Measurements from ENCODE around the gene NGEF. TPM values are rescaled to one million over a fixed set of nuclear protein-coding genes. Genes with fewer than 3 reads are reported as not detected.
"Not testable (repeated sequence)": the region's sequence is repeated elsewhere in the genome, so short reads cannot be mapped to it uniquely, and the experiment has no call there.

NGEF gene
- total RNA-seq, 2 experiments from 2014 or later = 0.48 to 0.58 TPM

- ChIA-PET CTCF (interaction anchor here (0.6 kb wide), 1 partner anchor 384 kb away, joined by 3 read pairs; no protein-coding TSS in a partner anchor), POLR2A (no interaction called here)
- peaks cover 3% of the 10 kb centered on the region for H3K27me3 Mint-ChIP-seq
- H3K9me3 Mint-ChIP-seq = no peaks in the 10 kb centered on the region
- H3K4me1 Mint-ChIP-seq = no peaks in the 10 kb centered on the region
- H3K27ac Mint-ChIP-seq = no peak overlapping the region
- no peaks in the 10 kb centered on the region for H3K36me3 Mint-ChIP-seq (ENCODE audit: low read depth)
- DNase-seq = no peak
- no peak overlapping the region for H3K4me3 Mint-ChIP-seq
These were observed 12.7 kb upstream of the NGEF start for GRCh38 chr2:233025706-233026105.

GRCh38 chr2:233023761-233024410 is 10.8 kb upstream of the NGEF start:
- Mint-ChIP-seq H3K4me3 (no peak overlapping the region), H3K36me3 (ENCODE audit: low read depth) (no peaks in the 10 kb centered on the region), H3K9me3 (no peaks in the 10 kb centered on the region), H3K4me1 (no peaks in the 10 kb centered on the region), H3K27me3 (peaks cover 3% of the 10 kb centered on the region), H3K27ac (no peak overlapping the region)
- POLR2A ChIA-PET = no interaction called here
- no peak for DNase-seq
- CTCF ChIA-PET = no interaction called here

- Mint-ChIP-seq H3K4me3 (no peak overlapping the region), H3K27me3 (peaks cover 3% of the 10 kb centered on the region), H3K36me3 (ENCODE audit: low read depth) (no peaks in the 10 kb centered on the region), H3K4me1 (no peaks in the 10 kb centered on the region), H3K9me3 (no peaks in the 10 kb centered on the region), H3K27ac (no peak overlapping the region)
- POLR2A ChIA-PET = no interaction called here
- CTCF ChIA-PET = no interaction called here
- no peak for DNase-seq
These were observed 10.1 kb upstream of the NGEF start for GRCh38 chr2:233023007-233023760.

GRCh38 chr2:233022561-233022960 is 9.5 kb upstream of the NGEF start:
- H3K36me3 Mint-ChIP-seq (ENCODE audit: low read depth) = no peaks in the 10 kb centered on the region
- no peak overlapping the region for H3K27ac Mint-ChIP-seq
- peaks cover 3% of the 10 kb centered on the region for H3K27me3 Mint-ChIP-seq
- DNase-seq = no peak
- POLR2A ChIA-PET = no interaction called here
- no peaks in the 10 kb centered on the region for H3K4me1 Mint-ChIP-seq
- H3K9me3 Mint-ChIP-seq = no peaks in the 10 kb centered on the region
- H3K4me3 Mint-ChIP-seq = no peak overlapping the region
- CTCF ChIA-PET = no interaction called here

- H3K4me1 Mint-ChIP-seq = no peaks in the 10 kb centered on the region
- H3K9me3 Mint-ChIP-seq = no peaks in the 10 kb centered on the region
- CTCF ChIA-PET = no interaction called here
- POLR2A ChIA-PET = interaction anchor here (0.6 kb wide), 1 partner anchor 208 kb away, joined by 3 read pairs; no protein-coding TSS in a partner anchor
- H3K27ac Mint-ChIP-seq = no peak overlapping the region
- H3K27me3 Mint-ChIP-seq = peaks cover 3% of the 10 kb centered on the region
- no peak for DNase-seq
- H3K4me3 Mint-ChIP-seq = no peak overlapping the region
- H3K36me3 Mint-ChIP-seq (ENCODE audit: low read depth) = no peaks in the 10 kb centered on the region
These were observed 8.7 kb upstream of the NGEF start for GRCh38 chr2:233021771-233022170.

- CTCF ChIA-PET = no interaction called here
- H3K4me1 Mint-ChIP-seq = no peaks in the 10 kb centered on the region
These were observed 7.4 kb upstream of the NGEF start for GRCh38 chr2:233020454-233020853.

GRCh38 chr2:233019610-233020009 is 6.6 kb upstream of the NGEF start:
- CTCF ChIA-PET; H3K36me3 Mint-ChIP-seq (ENCODE audit: low read depth); H3K4me3 Mint-ChIP-seq; POLR2A ChIA-PET; H3K4me1 Mint-ChIP-seq; H3K27ac Mint-ChIP-seq; DNase-seq; H3K9me3 Mint-ChIP-seq; H3K27me3 Mint-ChIP-seq: not testable (repeated sequence)

More at GRCh38 chr2:233020454-233020853, 7.4 kb upstream of the NGEF start:
- Mint-ChIP-seq H3K27ac (no peak overlapping the region), H3K27me3 (no peaks in the 10 kb centered on the region), H3K36me3 (ENCODE audit: low read depth) (no peaks in the 10 kb centered on the region), H3K9me3 (no peaks in the 10 kb centered on the region), H3K4me3 (no peak overlapping the region)
- POLR2A ChIA-PET = no interaction called here
- DNase-seq = no peak

- H3K4me3 Mint-ChIP-seq = no peak overlapping the region
- no peaks in the 10 kb centered on the region for H3K9me3 Mint-ChIP-seq
- no peaks in the 10 kb centered on the region for H3K4me1 Mint-ChIP-seq
- no peaks in the 10 kb centered on the region for H3K27me3 Mint-ChIP-seq
- no peak overlapping the region for H3K27ac Mint-ChIP-seq
- ChIA-PET CTCF (interaction anchor here (2.0 kb wide), 1 partner anchor 11 kb away, joined by 4 read pairs; no protein-coding TSS in a partner anchor), POLR2A (no interaction called here)
- no peaks in the 10 kb centered on the region for H3K36me3 Mint-ChIP-seq (ENCODE audit: low read depth)
- no peak for DNase-seq
These were observed 4.9 kb upstream of the NGEF start for GRCh38 chr2:233017947-233018346.

GRCh38 chr2:233015019-233015645 is 2.1 kb upstream of the NGEF start:
- ChIA-PET CTCF (no interaction called here), POLR2A (no interaction called here)
- Mint-ChIP-seq H3K4me1 (no peaks in the 10 kb centered on the region), H3K36me3 (ENCODE audit: low read depth) (no peaks in the 10 kb centered on the region), H3K9me3 (no peaks in the 10 kb centered on the region), H3K27ac (no peak overlapping the region), H3K4me3 (no peak overlapping the region), H3K27me3 (no peaks in the 10 kb centered on the region)
- no peak for DNase-seq

GRCh38 chr2:233013650-233014049 is 594 bp upstream of the NGEF start:
- CTCF ChIA-PET = no interaction called here
- H3K27ac Mint-ChIP-seq = no peak overlapping the region
- no peaks in the 10 kb centered on the region for H3K27me3 Mint-ChIP-seq
- no peak for DNase-seq
- POLR2A ChIA-PET = no interaction called here
- H3K36me3 Mint-ChIP-seq (ENCODE audit: low read depth) = no peaks in the 10 kb centered on the region
- H3K4me1 Mint-ChIP-seq = no peaks in the 10 kb centered on the region
- H3K9me3 Mint-ChIP-seq = no peaks in the 10 kb centered on the region
- H3K4me3 Mint-ChIP-seq = no peak overlapping the region

GRCh38 chr2:233012301-233012971 is 620 bp downstream of the NGEF start:
- no peak for DNase-seq
- Mint-ChIP-seq H3K27ac (no peak overlapping the region), H3K27me3 (peaks cover 4% of the 10 kb centered on the region), H3K4me1 (no peaks in the 10 kb centered on the region), H3K36me3 (ENCODE audit: low read depth) (no peaks in the 10 kb centered on the region), H3K9me3 (no peaks in the 10 kb centered on the region), H3K4me3 (no peak overlapping the region)
- POLR2A ChIA-PET = no interaction called here
- CTCF ChIA-PET = no interaction called here

- Mint-ChIP-seq H3K27ac (no peak overlapping the region), H3K4me3 (no peak overlapping the region), H3K27me3 (peaks cover 4% of the 10 kb centered on the region), H3K36me3 (ENCODE audit: low read depth) (no peaks in the 10 kb centered on the region), H3K4me1 (no peaks in the 10 kb centered on the region), H3K9me3 (no peaks in the 10 kb centered on the region)
- ChIA-PET CTCF (no interaction called here), POLR2A (no interaction called here)
- DNase-seq = no peak
These were observed 1.3 kb downstream of the NGEF start for GRCh38 chr2:233011702-233012131.

GRCh38 chr2:233011268-233011650 is 1.8 kb downstream of the NGEF start:
- H3K36me3 Mint-ChIP-seq (ENCODE audit: low read depth) = no peaks in the 10 kb centered on the region
- ChIA-PET POLR2A (no interaction called here), CTCF (no interaction called here)
- DNase-seq = no peak
- no peak overlapping the region for H3K27ac Mint-ChIP-seq
- no peaks in the 10 kb centered on the region for H3K9me3 Mint-ChIP-seq
- H3K27me3 Mint-ChIP-seq = peaks cover 4% of the 10 kb centered on the region
- no peak overlapping the region for H3K4me3 Mint-ChIP-seq
- no peaks in the 10 kb centered on the region for H3K4me1 Mint-ChIP-seq

All from activated CD4-positive, alpha-beta memory T cell treated with anti-CD3 and anti-CD28 coated beads, Interleukin-2, amount 10 ng/mL, durations not matched to agents 7 days and 5 days (primary cell).